Epithelial cell of esophagus (primary cell): ENCODE data around the gene PPP1R14B.
A peak's percentile ranks its signal among the peaks of the same experiment; 100 is the strongest.

Experiments used
- DNase-seq: peaks from one replicate; pipeline ENCODE4 v3.0.0; 2010; ENCODE audit warnings: low read depth
- H3K4me3 ChIP-seq: 2 replicates; pipeline ENCODE4 v1.5.1; 2011; ENCODE audit warnings: mild to moderate bottlenecking, low read length, control low read depth
- TF ChIP-seq, protein P1 (sequence below): IDR thresholded peaks from 2 replicates; pipeline ENCODE4 v1.5.1; 2011; ENCODE audit warnings: low read depth, mild to moderate bottlenecking, low read length, control low read depth, inconsistent platforms; ENCODE audit not compliant: insufficient read depth; ENCODE audit errors: missing control alignments

The PPP1R14B gene

DNA sequence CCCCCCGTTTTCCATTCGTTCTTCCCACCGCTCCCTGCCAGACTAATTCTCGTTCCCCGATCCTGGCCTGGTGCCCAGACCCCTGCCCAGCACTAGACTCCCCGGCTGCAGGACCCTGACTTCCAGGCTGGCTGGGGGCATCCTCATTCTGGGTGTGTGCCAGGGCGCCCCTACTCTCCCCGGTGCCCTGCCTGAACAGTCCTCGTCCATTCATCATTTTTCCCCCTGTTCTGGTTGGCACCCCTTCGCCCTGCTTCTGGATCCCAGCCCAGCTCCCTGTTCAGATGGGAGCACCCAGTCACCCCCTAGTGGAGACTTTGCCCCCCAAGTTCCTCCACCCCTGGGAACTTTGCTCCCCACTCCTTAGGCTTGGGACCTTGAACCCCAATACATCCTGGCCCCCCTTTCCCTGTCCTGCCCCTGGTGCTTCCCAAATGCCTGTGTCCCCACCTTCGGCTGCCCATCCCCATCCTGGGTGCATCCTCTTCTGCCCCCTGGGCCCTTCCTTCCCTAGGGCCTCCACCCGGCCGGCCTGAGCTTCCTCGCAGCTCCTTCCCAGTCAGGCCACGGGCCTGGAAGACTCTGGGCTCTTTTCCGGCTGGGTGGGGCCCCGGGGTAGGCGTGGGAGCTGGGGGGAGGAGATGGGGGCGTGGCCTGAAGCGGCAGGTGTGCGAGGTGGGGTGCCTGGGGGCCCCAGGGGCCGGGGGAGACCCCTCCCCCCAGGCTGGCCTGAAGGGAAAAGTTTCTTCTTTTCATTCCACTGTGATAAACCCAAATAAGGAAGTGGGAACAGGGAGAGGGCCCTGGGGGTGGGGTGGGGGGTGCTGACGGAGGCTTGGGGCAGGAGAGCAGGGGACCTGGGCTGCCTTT is 5.5 kb upstream of the PPP1R14B start:
- TF ChIP-seq, protein P1, sequence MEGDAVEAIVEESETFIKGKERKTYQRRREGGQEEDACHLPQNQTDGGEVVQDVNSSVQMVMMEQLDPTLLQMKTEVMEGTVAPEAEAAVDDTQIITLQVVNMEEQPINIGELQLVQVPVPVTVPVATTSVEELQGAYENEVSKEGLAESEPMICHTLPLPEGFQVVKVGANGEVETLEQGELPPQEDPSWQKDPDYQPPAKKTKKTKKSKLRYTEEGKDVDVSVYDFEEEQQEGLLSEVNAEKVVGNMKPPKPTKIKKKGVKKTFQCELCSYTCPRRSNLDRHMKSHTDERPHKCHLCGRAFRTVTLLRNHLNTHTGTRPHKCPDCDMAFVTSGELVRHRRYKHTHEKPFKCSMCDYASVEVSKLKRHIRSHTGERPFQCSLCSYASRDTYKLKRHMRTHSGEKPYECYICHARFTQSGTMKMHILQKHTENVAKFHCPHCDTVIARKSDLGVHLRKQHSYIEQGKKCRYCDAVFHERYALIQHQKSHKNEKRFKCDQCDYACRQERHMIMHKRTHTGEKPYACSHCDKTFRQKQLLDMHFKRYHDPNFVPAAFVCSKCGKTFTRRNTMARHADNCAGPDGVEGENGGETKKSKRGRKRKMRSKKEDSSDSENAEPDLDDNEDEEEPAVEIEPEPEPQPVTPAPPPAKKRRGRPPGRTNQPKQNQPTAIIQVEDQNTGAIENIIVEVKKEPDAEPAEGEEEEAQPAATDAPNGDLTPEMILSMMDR, result peak; percentile 34
- peak; percentile 72 for DNase-seq
- peak overlapping the region; percentile 90 for H3K4me3 ChIP-seq

DNA sequence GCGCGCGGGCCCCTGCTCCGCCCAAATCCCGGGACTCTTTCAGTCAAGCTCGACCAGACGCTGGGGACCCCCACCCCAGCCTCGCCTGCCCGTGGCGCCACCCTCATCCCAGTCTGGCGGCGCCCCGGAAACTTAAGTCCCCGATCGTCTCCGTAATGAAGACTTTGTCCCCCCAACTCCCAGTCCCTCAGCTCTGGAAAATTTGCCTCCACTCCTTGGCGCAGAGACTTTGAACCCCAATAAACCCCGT is 4.9 kb upstream of the PPP1R14B start:
- TF ChIP-seq, protein P1, result no peak
- peak overlapping the region; percentile 90 for H3K4me3 ChIP-seq
- no peak for DNase-seq

DNA sequence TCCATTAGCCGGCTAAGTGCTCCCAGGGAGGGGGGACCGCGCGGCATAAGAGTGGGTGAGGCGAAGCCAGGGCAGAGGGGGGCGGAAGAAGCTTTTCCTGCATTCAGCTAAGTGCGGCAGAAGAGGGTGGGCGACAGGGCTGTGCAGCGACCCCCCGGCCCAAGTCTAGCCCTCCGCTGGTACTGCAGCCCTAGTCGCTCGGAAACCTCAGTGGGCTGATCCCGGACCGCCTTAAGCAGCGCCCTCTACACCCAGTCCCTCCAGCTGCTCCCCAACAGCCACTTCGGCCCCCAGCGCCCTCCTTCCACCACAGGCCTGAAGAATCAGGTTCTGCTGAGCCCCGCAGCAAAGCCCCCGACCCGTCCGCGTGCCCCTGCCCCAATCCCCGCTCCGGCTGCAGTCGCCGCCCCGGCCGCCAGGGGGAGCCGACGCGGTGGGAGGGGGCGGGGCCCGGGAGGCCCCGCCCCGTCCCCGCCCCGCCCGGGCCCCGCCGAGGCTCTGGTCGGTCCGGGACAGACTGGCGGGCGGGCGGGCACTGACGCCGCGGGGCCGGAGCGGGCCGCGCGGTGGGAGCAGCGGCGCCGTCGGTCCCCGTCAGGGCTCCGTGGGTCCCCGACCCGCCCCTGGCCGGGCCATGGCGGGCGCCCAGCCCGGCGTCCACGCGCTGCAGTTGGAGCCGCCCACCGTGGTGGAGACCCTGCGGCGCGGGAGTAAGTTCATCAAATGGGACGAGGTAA is 4.4 kb upstream of the PPP1R14B start, which contains the start of gene PLCB3:
TSS of gene PLCB3 (plus strand) at position 515 of the 737 bp plus-strand sequence. CDS start at position 635, 120 bp downstream.
- H3K4me3 ChIP-seq, result peak within 1 kb of the TSS; percentile 90
- TF ChIP-seq, protein P1, result peak; percentile 31
- DNase-seq, result peak; percentile 56

DNA sequence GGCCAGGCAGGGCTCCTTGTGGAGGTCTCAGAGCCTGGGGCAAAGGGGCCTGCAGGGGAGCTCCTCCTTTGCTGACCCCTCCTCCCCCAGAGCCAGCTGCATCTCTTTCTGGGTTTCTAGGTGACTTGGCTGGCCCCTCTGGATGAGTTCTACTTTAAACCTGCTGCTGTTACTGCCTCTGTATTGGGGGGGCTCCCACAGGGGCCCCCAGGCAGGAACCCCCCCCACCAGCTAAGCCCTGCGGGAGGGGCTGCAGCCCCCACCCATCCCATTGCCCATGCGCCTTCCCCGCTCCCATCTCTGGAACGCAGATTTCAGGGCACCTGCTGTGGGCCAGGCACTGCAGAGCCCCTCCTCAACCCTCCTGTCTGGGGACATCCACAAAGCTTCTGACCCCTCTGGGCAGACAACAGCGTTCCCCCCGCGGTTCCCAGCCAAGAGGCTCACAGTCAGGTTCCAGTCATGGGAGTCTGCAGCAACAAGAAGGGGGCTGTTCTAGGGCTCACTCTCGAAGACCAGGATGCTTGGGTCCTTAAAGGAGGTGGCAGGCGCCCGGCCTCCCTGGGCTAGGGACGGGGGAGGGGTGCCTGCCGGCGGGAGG is 3.8 kb upstream of the PPP1R14B start:
- H3K4me3 ChIP-seq, result peak overlapping the region; percentile 62
- TF ChIP-seq, protein P1, result no peak
- DNase-seq, result no peak

DNA sequence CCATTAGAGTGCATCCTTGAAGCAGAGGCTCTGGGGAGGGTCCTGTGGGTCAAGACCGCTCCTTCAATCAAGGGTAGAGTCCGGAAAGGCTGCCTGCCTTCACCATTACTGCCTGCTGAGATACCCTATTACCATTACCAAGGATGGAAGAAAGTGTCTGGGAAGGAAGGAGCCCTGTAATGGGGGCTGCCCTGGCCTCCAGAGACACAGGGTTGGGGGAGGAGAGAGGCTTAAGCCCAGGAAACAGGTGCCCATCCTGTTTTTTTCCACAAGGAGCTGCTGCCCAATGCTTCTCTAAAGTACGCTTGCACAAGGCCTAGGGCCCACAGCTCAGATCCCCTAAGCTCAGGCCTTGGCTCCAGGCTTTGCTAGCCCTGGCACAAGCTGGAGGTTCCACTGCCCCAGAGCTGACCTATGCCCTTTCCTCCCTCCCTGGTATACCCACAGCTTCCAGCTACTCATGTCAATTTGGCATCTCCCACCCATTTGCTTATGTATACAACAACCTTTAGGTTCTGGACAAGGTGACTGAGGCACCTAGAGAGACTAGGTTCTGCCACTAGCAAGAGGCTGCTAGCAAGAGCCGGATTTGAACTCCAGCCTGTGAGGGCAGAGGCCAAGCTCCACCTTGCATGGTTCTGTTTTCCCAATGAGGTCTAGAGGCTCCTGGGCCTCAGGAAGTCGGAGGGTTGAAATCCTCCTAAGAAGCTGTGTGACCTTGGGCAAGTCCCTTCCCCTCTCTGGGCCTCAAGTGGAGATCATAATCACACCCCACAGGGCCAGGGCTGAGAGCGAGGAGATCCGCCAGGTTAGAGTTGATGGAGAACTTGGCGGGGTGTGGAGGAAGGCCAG is 3.0 kb upstream of the PPP1R14B start:
- TF ChIP-seq, protein P1, result no peak

DNA sequence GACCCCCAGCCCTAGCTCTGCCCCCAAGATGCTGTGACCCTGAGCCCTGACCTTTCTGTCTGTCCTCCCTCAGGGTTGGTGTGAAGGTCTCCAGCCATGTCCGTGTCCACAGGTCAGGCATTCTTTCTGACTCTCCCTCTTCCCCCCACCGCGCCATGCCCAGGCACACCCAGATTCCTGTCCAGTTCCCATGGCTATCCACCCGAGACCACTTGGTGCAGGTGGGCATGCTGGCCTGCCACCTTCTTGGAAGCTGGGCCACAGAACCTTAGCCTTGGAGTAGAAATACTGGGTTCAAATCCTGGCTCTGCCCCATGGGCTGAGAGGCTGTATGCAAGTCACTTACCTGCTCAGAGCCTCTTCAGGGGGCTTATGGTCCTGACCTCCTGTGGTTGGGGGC is 2.3 kb upstream of the PPP1R14B start:
- TF ChIP-seq, protein P1, result no peak
- no peak overlapping the region for H3K4me3 ChIP-seq
- DNase-seq, result no peak

More for the DNA sequence above, 3.0 kb upstream of the PPP1R14B start:
- no peak overlapping the region for H3K4me3 ChIP-seq
- DNase-seq, result no peak
